Erythroblast (primary cell): ENCODE results near the gene GLOD4.

Source experiments
- GATA1 ChIP-seq: IDR thresholded peaks from 2 replicates; pipeline ENCODE4 v1.6.1; 2011; ENCODE audit warnings: low read depth, mild to moderate bottlenecking, control low read depth, low read length, moderate library complexity
- POLR2A ChIP-seq: IDR thresholded peaks from 2 replicates; pipeline ENCODE4 v1.6.1; 2011; ENCODE audit warnings: mild to moderate bottlenecking, low read length

DNA sequence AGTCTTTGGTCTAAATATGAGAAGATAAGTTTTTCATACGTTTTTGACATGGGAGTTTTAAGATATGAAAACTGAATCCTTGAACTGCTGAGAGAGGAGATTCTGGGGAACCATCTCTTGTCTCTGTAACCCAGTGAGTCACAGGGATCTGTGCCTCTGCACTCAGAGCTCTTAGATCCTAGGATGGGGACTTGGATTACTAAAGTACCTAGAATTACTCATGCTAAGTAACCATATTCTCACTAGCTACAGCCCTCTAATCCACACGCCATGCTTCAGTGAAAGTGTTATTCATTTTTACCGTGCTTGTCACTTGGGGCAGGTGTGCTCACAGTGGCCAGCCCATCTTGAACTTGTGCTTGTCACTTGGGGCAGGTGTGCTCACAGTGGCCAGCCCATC, 2.1 kb upstream of the GLOD4 start:
- no peak for TF ChIP-seq POLR2A
- no peak for TF ChIP-seq GATA1
